WI38 (cell line): ENCODE data around the gene C22orf42.
A peak's percentile ranks its signal among the peaks of the same experiment; 100 is the strongest.

Source experiments
- H3K4me3 ChIP-seq: 2 replicates; pipeline ENCODE4 v1.5.1; 2011; ENCODE audit warnings: low read depth, mild to moderate bottlenecking, control low read depth, low read length
- TF ChIP-seq, protein P1 (sequence below): IDR thresholded peaks from 2 replicates; pipeline ENCODE4 v1.5.1; 2012; ENCODE audit warnings: low read depth, mild to moderate bottlenecking, control low read depth, low read length

Gene C22orf42, protein sequence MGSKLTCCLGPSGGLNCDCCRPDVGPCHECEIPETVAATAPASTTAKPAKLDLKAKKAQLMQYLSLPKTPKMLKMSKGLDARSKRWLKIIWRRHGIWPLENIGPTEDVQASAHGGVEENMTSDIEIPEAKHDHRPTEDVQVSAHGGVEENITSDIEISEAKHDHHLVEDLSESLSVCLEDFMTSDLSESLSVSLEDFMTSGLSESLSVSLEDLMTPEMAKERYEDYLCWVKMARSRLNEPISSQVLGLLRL

DNA sequence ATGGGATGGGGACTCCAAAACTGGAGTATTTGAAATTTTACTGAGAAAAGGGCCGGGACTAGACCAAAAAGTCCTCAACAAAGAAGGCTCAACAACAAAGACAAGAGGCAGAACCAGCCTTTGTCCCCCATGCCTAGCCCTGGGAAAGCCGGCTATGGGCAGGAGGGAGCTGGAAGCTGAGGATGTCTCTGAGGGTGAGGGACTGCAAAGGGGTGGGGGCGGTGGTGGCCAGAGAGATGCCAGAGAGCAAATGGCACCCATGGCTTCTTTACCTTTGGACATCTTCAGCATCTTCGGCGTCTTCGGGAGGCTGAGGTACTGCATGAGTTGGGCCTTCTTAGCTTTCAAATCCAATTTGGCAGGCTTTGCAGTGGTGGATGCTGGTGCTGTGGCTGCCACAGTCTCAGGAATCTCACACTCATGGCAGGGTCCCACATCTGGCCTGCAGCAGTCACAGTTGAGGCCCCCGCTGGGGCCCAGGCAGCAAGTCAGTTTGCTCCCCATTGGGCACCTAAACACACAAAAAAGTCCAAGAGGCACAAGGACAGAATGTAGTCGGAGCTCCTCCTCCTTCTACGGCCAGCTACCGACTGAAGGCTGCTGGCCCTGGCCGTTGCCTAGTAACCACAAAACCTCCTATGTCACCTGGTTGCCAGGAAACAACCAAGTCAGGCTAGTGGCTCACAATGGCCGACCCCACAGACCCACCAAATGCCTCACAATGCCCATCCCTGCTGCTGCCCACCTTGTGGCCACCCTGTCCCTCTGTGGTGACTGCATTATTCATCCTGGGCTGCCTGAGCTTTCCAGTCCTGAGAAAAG lies at the start of gene C22orf42:
C22orf42 (minus strand) TSS at position 592 of the 822 bp plus-strand sequence; CDS start at position 504, 88 bp downstream.
- TF ChIP-seq, protein P1, sequence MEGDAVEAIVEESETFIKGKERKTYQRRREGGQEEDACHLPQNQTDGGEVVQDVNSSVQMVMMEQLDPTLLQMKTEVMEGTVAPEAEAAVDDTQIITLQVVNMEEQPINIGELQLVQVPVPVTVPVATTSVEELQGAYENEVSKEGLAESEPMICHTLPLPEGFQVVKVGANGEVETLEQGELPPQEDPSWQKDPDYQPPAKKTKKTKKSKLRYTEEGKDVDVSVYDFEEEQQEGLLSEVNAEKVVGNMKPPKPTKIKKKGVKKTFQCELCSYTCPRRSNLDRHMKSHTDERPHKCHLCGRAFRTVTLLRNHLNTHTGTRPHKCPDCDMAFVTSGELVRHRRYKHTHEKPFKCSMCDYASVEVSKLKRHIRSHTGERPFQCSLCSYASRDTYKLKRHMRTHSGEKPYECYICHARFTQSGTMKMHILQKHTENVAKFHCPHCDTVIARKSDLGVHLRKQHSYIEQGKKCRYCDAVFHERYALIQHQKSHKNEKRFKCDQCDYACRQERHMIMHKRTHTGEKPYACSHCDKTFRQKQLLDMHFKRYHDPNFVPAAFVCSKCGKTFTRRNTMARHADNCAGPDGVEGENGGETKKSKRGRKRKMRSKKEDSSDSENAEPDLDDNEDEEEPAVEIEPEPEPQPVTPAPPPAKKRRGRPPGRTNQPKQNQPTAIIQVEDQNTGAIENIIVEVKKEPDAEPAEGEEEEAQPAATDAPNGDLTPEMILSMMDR: no peak
- no peak within 1 kb of the TSS for H3K4me3 ChIP-seq

DNA sequence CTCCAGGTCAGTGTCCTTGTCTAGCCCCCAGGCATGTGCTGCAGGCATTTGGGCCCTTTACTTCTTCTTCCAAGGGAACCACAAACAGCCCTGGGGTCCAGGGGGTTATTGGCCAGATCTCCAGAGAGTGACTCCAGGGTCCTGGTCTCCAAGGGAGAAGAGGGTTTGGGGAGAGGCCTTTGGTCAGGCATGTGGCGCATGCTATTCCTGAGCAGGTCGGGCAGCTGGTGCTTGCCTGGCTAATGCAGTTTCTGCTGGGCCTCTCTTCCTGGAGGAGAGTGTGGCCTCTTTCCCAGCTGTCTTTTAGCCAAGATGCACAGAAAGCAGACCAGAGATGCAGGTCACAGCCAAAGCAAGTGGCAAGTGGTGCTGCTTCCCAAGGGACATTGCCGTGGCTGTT lies 49.6 kb upstream of the C22orf42 start:
- TF ChIP-seq, protein P1: no peak
- no peak overlapping the region for H3K4me3 ChIP-seq

DNA sequence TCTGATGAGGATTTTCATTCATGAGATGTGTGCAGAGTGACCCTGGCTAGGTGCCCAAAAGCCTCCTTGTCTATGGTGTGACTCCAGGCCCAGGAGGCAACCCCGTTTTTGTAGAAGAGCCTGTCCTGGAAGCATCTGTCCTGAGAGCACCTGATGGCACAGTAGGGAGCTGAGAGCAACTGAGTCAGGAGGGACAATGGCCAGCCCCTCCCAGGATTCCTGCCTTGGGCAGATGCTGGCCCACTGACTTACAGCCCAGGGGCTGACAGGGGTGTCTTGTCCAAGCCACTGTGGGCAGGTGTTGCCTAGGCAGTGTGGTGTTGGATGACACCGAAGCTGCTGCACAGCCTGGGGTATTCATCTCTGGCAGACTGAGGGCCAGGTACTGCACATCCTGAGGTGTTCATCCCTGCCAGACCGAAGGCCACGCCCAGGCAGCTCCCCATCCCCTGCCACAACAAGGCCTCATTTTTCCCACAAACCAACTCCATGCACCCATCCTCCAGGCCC lies 48.9 kb upstream of the C22orf42 start:
- TF ChIP-seq, protein P1: no peak
- no peak overlapping the region for H3K4me3 ChIP-seq

DNA sequence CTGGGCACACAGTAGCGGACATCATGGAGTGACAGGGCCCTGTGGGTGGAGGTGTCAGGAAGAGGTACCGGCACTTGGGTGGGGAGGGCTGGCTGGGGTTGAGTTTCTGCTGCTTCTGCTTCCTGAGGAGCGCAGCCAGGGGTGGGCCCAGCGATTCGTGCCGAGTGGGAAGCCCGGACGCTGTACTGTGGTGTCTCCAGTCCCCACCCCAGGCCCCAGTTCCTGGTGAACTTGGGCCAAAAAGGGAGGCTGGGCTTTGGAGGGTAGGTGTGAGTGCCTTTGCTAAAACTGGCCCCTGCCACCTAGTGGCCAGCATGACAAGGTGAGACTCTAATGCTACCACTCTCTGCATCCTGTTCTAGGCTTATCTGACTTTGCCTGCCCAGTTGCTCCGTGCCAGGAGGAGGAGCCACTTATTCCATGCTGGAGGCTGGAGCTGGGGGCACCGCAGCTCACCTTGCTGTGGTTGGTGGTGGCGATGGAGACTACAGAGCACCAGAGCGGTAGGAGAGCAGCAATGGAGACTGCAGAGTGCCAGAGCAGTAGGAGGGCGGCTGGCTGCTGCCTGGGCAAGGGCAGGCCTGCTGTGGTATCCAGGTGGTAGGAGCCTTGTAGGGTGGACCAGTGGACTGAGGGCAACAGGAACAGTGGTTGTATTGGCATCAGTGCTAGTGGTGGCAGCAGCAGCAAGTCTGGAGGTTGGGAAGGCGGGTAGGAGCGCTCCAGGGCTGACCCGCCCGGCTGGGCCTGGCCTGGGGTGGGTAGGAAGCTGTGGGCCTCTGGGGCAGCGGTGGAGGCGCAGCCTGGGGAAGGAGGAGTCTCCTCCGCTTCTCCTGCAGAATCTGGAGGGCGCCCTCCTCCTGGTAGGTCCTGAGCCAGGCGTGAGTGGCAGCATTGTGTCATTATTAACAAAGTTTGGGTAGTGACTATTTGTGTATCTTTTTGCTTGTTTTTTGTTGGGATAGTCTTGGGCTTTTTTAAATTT lies 48.0 kb upstream of the C22orf42 start:
- TF ChIP-seq, protein P1: peak; percentile 52
- no peak overlapping the region for H3K4me3 ChIP-seq

DNA sequence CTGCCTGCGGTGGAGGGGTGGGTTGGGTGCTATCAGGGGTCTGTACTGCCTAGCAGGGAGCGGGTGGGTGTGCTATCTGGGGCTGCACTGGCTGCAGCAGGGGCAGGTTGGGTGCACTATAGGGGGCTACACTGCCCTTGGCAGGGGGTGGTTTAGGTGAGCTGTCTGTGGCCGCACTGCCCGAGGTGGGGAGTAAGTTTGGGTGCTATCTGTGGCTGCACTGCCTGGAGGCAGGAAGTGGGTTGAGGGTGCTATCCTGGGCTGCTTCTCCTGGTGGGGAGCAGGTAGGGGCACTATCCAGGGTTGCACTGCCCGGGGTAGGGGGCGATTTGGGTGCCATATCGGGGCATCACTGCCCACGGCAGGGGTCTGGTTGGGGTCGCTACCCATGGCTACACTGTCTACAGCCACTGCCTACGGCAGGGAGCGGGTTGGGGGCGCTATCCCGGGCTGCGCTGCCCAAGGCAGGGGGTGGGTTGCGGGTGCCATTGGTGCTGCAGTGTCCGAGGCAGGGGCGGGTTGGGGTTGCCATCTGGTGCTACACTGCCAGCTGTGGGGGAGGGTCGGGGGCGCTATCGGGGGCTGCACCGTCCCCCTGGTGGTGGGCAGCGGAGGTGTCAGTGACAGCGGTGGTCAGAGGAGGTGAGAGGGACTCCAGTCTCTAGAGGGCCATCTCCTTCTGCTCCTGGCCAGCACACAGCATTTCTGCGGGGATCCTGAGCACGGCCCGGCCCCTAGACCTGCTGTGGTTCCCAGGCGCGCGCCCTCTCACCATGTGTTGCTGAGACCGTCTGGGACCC lies 47.1 kb upstream of the C22orf42 start:
- TF ChIP-seq, protein P1: no peak
- H3K4me3 ChIP-seq: no peak overlapping the region
